Panc1 (cell line): ENCODE measurements around the gene NPW.

Experiments
- POLR2AphosphoS5 ChIP-seq: IDR thresholded peaks from 2 replicates; pipeline ENCODE4 v1.6.1; 2012; ENCODE audit warnings: mild to moderate bottlenecking, low read depth, low read length, moderate library complexity
- SIN3A ChIP-seq: IDR thresholded peaks from 2 replicates; pipeline ENCODE4 v1.6.1; 2012; ENCODE audit warnings: low read depth, mild to moderate bottlenecking, low read length, moderate library complexity, borderline replicate concordance; ENCODE audit not compliant: insufficient read depth
- TF ChIP-seq, protein P1 (sequence below): fragments of 450-650 bp; IDR thresholded peaks from 2 replicates; pipeline ENCODE4 v1.5.1; 2017; ENCODE audit warnings: mild to moderate bottlenecking
- TF ChIP-seq, protein P2 (sequence below), 2 experiments: IDR thresholded peaks; 2 replicates each; pipeline ENCODE4 v1.6.1; 2011 to 2012; ENCODE audit warnings: low read depth in 2 of 2, control low read depth in 1 of 2, low read length in 1 of 2, mild to moderate bottlenecking in 1 of 2, moderate library complexity in 1 of 2; ENCODE audit not compliant: insufficient read depth in 1 of 2

DNA sequence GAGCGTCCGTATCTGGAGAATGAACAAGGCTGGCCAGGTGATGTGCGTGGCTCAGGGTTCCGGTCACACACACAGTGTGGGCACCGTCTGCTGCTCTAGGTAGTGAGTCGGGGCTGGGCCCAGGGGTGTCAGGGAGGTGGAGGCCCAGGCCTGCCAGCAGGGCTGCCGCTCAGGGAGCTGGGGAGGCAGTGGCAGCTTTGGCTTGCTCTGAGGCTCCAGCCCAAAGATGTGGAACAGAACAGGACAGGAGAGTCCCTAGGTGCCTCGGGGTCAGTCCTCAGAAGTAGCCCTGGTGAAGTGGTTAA, 43.4 kb upstream of the NPW start:
- TF ChIP-seq, protein P1, sequence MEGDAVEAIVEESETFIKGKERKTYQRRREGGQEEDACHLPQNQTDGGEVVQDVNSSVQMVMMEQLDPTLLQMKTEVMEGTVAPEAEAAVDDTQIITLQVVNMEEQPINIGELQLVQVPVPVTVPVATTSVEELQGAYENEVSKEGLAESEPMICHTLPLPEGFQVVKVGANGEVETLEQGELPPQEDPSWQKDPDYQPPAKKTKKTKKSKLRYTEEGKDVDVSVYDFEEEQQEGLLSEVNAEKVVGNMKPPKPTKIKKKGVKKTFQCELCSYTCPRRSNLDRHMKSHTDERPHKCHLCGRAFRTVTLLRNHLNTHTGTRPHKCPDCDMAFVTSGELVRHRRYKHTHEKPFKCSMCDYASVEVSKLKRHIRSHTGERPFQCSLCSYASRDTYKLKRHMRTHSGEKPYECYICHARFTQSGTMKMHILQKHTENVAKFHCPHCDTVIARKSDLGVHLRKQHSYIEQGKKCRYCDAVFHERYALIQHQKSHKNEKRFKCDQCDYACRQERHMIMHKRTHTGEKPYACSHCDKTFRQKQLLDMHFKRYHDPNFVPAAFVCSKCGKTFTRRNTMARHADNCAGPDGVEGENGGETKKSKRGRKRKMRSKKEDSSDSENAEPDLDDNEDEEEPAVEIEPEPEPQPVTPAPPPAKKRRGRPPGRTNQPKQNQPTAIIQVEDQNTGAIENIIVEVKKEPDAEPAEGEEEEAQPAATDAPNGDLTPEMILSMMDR: no peak
- TF ChIP-seq, protein P2, sequence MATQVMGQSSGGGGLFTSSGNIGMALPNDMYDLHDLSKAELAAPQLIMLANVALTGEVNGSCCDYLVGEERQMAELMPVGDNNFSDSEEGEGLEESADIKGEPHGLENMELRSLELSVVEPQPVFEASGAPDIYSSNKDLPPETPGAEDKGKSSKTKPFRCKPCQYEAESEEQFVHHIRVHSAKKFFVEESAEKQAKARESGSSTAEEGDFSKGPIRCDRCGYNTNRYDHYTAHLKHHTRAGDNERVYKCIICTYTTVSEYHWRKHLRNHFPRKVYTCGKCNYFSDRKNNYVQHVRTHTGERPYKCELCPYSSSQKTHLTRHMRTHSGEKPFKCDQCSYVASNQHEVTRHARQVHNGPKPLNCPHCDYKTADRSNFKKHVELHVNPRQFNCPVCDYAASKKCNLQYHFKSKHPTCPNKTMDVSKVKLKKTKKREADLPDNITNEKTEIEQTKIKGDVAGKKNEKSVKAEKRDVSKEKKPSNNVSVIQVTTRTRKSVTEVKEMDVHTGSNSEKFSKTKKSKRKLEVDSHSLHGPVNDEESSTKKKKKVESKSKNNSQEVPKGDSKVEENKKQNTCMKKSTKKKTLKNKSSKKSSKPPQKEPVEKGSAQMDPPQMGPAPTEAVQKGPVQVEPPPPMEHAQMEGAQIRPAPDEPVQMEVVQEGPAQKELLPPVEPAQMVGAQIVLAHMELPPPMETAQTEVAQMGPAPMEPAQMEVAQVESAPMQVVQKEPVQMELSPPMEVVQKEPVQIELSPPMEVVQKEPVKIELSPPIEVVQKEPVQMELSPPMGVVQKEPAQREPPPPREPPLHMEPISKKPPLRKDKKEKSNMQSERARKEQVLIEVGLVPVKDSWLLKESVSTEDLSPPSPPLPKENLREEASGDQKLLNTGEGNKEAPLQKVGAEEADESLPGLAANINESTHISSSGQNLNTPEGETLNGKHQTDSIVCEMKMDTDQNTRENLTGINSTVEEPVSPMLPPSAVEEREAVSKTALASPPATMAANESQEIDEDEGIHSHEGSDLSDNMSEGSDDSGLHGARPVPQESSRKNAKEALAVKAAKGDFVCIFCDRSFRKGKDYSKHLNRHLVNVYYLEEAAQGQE (IDR thresholded peaks at IDR 0.05; ENCODE audit: insufficient read depth in 1 of 2, low read depth in 2 of 2, low read length in 1 of 2): no peak
- no peak for TF ChIP-seq POLR2AphosphoS5
- no peak for TF ChIP-seq SIN3A
